ENCODE data around the gene ESR2.

DNA sequence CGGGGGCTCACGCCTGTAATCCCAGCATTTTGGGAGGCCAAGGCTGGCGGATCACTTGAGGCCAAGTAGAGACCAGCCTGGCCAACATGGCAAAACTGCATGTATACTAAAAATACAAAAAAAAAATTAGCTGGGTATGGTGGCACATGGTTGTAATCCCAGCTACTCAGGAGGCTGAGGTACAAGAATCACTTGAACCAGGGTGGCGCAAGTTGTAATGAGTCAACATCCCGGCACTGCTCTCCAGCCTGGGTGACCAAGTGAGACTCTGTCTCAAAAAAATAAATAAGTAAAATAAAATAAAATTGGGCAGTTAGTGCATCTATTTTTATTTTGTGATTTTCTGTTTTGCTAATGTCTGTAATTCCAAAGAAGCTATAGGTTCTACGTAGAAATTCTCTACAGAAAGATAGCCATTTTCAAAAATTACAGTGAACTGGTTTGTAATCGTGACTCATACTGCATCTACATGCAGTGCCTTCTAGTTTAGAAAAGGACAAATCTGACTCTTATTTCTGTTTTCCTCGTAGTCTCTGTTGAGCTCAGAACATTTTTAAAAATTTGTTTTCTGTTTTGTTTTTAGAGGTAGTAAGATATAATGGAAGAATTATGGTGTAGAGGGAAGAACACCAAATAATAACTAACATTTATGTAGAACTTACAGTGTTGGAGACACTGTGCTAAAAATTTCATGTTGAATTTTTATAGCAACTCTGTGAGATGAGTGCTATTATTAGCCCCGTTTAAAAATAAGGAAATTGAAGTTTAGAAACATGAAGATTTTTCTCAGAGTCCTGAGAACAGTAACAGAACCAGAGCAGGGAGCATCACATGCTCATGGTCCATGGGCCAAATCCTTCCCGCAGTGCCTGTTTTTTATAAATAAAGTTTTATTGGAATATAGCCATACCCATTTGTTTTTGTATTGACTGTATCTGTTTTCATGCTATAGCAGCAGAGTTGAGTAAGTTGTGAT, 240.2 kb downstream of the ESR2 start:
- TF ChIP-seq, protein P1, sequence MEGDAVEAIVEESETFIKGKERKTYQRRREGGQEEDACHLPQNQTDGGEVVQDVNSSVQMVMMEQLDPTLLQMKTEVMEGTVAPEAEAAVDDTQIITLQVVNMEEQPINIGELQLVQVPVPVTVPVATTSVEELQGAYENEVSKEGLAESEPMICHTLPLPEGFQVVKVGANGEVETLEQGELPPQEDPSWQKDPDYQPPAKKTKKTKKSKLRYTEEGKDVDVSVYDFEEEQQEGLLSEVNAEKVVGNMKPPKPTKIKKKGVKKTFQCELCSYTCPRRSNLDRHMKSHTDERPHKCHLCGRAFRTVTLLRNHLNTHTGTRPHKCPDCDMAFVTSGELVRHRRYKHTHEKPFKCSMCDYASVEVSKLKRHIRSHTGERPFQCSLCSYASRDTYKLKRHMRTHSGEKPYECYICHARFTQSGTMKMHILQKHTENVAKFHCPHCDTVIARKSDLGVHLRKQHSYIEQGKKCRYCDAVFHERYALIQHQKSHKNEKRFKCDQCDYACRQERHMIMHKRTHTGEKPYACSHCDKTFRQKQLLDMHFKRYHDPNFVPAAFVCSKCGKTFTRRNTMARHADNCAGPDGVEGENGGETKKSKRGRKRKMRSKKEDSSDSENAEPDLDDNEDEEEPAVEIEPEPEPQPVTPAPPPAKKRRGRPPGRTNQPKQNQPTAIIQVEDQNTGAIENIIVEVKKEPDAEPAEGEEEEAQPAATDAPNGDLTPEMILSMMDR (conservative IDR thresholded peaks at IDR 0.05 in 1 of 2, IDR thresholded peaks at IDR 0.05 in 1 of 2; ENCODE audit: extremely low read depth in 1 of 2, insufficient read depth in 1 of 2, low read depth in 1 of 2, low read length in 2 of 2): no peak
- no peak for TF ChIP-seq EZH2 (IDR thresholded peaks at IDR 0.05; ENCODE audit: borderline replicate concordance, low read length)

Data from mammary epithelial cell (primary cell).